ENCODE measurements around the gene LAMA2. TPM values are rescaled to one million over a fixed set of nuclear protein-coding genes. Genes with fewer than 3 reads are reported as not detected.

LAMA2 gene
- total and polyA plus RNA-seq, 7 donors: 8.8 to 59.0 (median 27.3) TPM

- no peaks in the 10 kb centered on the region for H3K9me3 ChIP-seq
- DNase-seq (no peak), ATAC-seq (no peak)
- H3K4me3 ChIP-seq: no peak overlapping the region
- H3K36me3 ChIP-seq (ENCODE audit: insufficient read depth in 1 of 2, low read depth in 1 of 2): no peaks in the 10 kb centered on the region
- TF ChIP-seq CTCF (IDR thresholded peaks at IDR 0.05): no peak
- H3K27me3 ChIP-seq (ENCODE audit: insufficient read depth in 3 of 3, low read length in 2 of 3): no peaks in the 10 kb centered on the region
- H3K4me1 ChIP-seq: no peaks in the 10 kb centered on the region
- intact Hi-C loops (cut with DNase I): no loop called here
- H3K27ac ChIP-seq: no peak overlapping the region
- whole genome bisulfite sequencing, 3 donors: 61 to 65% (median 63%) methylated on average over 1 of the region's 1 CpG
These were observed 148.2 kb downstream of the LAMA2 start for GRCh38 chr6:129031051-129031599.

- no peaks in the 10 kb centered on the region for H3K9me3 ChIP-seq
- WGBS, 3 donors: 28 to 39% (median 39%) methylated on average over 6 of the region's 6 CpGs
- H3K27ac ChIP-seq: peak overlapping the region; percentile 19
- peak in 1 of 4 donors; percentile 55 for ATAC-seq
- no peaks in the 10 kb centered on the region for H3K4me1 ChIP-seq
- H3K27me3 ChIP-seq (ENCODE audit: insufficient read depth in 3 of 3, low read length in 2 of 3): no peaks in the 10 kb centered on the region
- H3K4me3 ChIP-seq: no peak overlapping the region
- no peak for TF ChIP-seq CTCF (IDR thresholded peaks at IDR 0.05)
- no peak for DNase-seq
- H3K36me3 ChIP-seq (ENCODE audit: insufficient read depth in 1 of 2, low read depth in 1 of 2): no peaks in the 10 kb centered on the region
- intact Hi-C loops (cut with DNase I): no loop called here
These were observed 149.7 kb downstream of the LAMA2 start for GRCh38 chr6:129032602-129033001.

GRCh38 chr6:129033180-129033579 is 150.2 kb downstream of the LAMA2 start:
- no peaks in the 10 kb centered on the region for H3K36me3 ChIP-seq (ENCODE audit: insufficient read depth in 1 of 2, low read depth in 1 of 2)
- TF ChIP-seq CTCF (IDR thresholded peaks at IDR 0.05): no peak
- no peaks in the 10 kb centered on the region for H3K9me3 ChIP-seq
- no peak for DNase-seq
- 40 to 46% (median 42%) methylated on average over 1 of the region's 1 CpG for WGBS, 3 donors
- intact Hi-C loops (cut with DNase I): no loop called here
- H3K4me1 ChIP-seq: no peaks in the 10 kb centered on the region
- peak overlapping the region; percentile 19 for H3K27ac ChIP-seq
- H3K27me3 ChIP-seq (ENCODE audit: insufficient read depth in 3 of 3, low read length in 2 of 3): no peaks in the 10 kb centered on the region
- no peak for ATAC-seq
- no peak overlapping the region for H3K4me3 ChIP-seq

- DNase-seq (no peak), ATAC-seq (no peak)
- Histone ChIP-seq H3K27ac (no peak overlapping the region), H3K4me1 (no peaks in the 10 kb centered on the region), H3K9me3 (no peaks in the 10 kb centered on the region), H3K27me3 (ENCODE audit: insufficient read depth in 3 of 3, low read length in 2 of 3) (no peaks in the 10 kb centered on the region), H3K4me3 (no peak overlapping the region), H3K36me3 (ENCODE audit: insufficient read depth in 1 of 2, low read depth in 1 of 2) (no peaks in the 10 kb centered on the region)
- intact Hi-C loops (cut with DNase I): no loop called here
- WGBS, 3 donors: 90 to 93% (median 90%) methylated on average over 2 of the region's 2 CpGs
- no peak for TF ChIP-seq CTCF (IDR thresholded peaks at IDR 0.05)
These were observed 150.6 kb downstream of the LAMA2 start for GRCh38 chr6:129033581-129033980.

- no peak overlapping the region for H3K4me3 ChIP-seq
- intact Hi-C loops (cut with DNase I): no loop called here
- ATAC-seq (no peak), DNase-seq (no peak)
- no peaks in the 10 kb centered on the region for H3K36me3 ChIP-seq (ENCODE audit: insufficient read depth in 1 of 2, low read depth in 1 of 2)
- no peaks in the 10 kb centered on the region for H3K4me1 ChIP-seq
- no peak overlapping the region for H3K27ac ChIP-seq
- no peaks in the 10 kb centered on the region for H3K27me3 ChIP-seq (ENCODE audit: insufficient read depth in 3 of 3, low read length in 2 of 3)
- 75 to 84% (median 81%) methylated on average over 2 of the region's 2 CpGs for WGBS, 3 donors
- TF ChIP-seq CTCF (IDR thresholded peaks at IDR 0.05): no peak
- no peaks in the 10 kb centered on the region for H3K9me3 ChIP-seq
These were observed 158.6 kb downstream of the LAMA2 start for GRCh38 chr6:129041563-129041962.
